SK-N-MC (cell line): Measurements from ENCODE around the gene BCR.

Source experiments
- DNase-seq: peaks from one replicate; pipeline ENCODE4 v3.0.0-alpha.2; 2011; ENCODE audit warnings: low read depth, low spot score
- H3K27ac ChIP-seq: fragments of 200-600 bp; sonication (generic); 2 replicates; pipeline ENCODE4 v1.5.1; 2016; ENCODE audit warnings: mixed run types
- H3K36me3 ChIP-seq: fragments of 200-600 bp; sonication (generic); 2 replicates; pipeline ENCODE4 v1.6.1; 2017; ENCODE audit warnings: antibody characterized with exemption, low read length, mixed read lengths; ENCODE audit not compliant: insufficient read depth
- H3K4me3 ChIP-seq: fragments of 200-600 bp; sonication (generic); 2 replicates; pipeline ENCODE4 v1.5.1; 2016
- H3K9ac ChIP-seq: fragments of 200-600 bp; sonication (generic); 2 replicates; pipeline ENCODE4 v1.8.0; 2017; ENCODE audit warnings: mixed run types, mixed read lengths; ENCODE audit not compliant: insufficient read length
- H3K9me3 ChIP-seq: fragments of 200-600 bp; sonication (generic); 2 replicates; pipeline ENCODE4 v1.6.1; 2017; ENCODE audit warnings: low read depth, mild to moderate bottlenecking, antibody characterized with exemption, low read length, moderate library complexity, mixed read lengths
- EZH2 ChIP-seq: fragments of 200-600 bp; sonication (generic); IDR thresholded peaks from one replicate; pipeline ENCODE4 v1.6.1; 2017; ENCODE audit warnings: antibody characterized with exemption
- FOXP2 ChIP-seq: optimal IDR thresholded peaks from 2 replicates; pipeline ENCODE3; 2011; ENCODE audit warnings: mild to moderate bottlenecking, moderate library complexity; ENCODE audit not compliant: insufficient read depth; ENCODE audit errors: extremely low read length, control extremely low read depth
- POLR2AphosphoS5 ChIP-seq: IDR thresholded peaks from 2 replicates; pipeline ENCODE4 v1.6.1; 2012; ENCODE audit warnings: mild to moderate bottlenecking, low read depth, low read length, borderline replicate concordance

Gene BCR

GRCh38 chr22:23193196-23193827 lies 13.0 kb downstream of the BCR start:
- H3K4me3 ChIP-seq: no peak overlapping the region
- DNase-seq: no peak
- no peak overlapping the region for H3K9ac ChIP-seq
- H3K36me3 ChIP-seq: no peaks in the 10 kb centered on the region; the same call in 1 of the 2 replicates
- no peak overlapping the region for H3K27ac ChIP-seq
- TF ChIP-seq POLR2AphosphoS5 (no peak), EZH2 (no peak), FOXP2 (no peak)
- H3K9me3 ChIP-seq: no peaks in the 10 kb centered on the region

GRCh38 chr22:23193882-23194281 lies 13.6 kb downstream of the BCR start:
- Histone ChIP-seq H3K9ac (no peak overlapping the region), H3K9me3 (no peaks in the 10 kb centered on the region), H3K36me3 (no peaks in the 10 kb centered on the region; the same call in 1 of the 2 replicates), H3K27ac (no peak overlapping the region), H3K4me3 (no peak overlapping the region)
- TF ChIP-seq POLR2AphosphoS5 (no peak), FOXP2 (no peak)
- no peak for DNase-seq

GRCh38 chr22:23196165-23196564 lies 15.9 kb downstream of the BCR start:
- Histone ChIP-seq H3K9ac (no peak overlapping the region), H3K9me3 (no peaks in the 10 kb centered on the region), H3K36me3 (no peaks in the 10 kb centered on the region; the same call in 1 of the 2 replicates), H3K4me3 (no peak overlapping the region), H3K27ac (no peak overlapping the region)
- no peak for TF ChIP-seq POLR2AphosphoS5
- no peak for TF ChIP-seq FOXP2
- TF ChIP-seq EZH2: no peak
- no peak for DNase-seq

GRCh38 chr22:23197836-23198235 lies 17.5 kb downstream of the BCR start:
- Histone ChIP-seq H3K36me3 (no peaks in the 10 kb centered on the region; the same call in 1 of the 2 replicates), H3K27ac (no peak overlapping the region), H3K9me3 (no peaks in the 10 kb centered on the region), H3K9ac (no peak overlapping the region), H3K4me3 (no peak overlapping the region)
- no peak for DNase-seq
- TF ChIP-seq FOXP2 (no peak), EZH2 (no peak), POLR2AphosphoS5 (no peak)

- no peak for DNase-seq
- Histone ChIP-seq H3K9ac (no peak overlapping the region), H3K36me3 (peaks cover 8% of the 10 kb centered on the region; the same call in 1 of the 2 replicates), H3K4me3 (no peak overlapping the region), H3K27ac (no peak overlapping the region), H3K9me3 (no peaks in the 10 kb centered on the region)
- TF ChIP-seq FOXP2 (no peak), EZH2 (no peak)
Measured at GRCh38 chr22:23199159-23199558, 18.9 kb downstream of the BCR start.

GRCh38 chr22:23200898-23201297 lies 20.6 kb downstream of the BCR start:
- no peak for TF ChIP-seq EZH2
- TF ChIP-seq FOXP2: no peak
- no peak for TF ChIP-seq POLR2AphosphoS5
- H3K9ac ChIP-seq: no peak overlapping the region
- no peak overlapping the region for H3K27ac ChIP-seq
- H3K36me3 ChIP-seq: peaks cover 11% of the 10 kb centered on the region; the same call in 1 of the 2 replicates
- no peaks in the 10 kb centered on the region for H3K9me3 ChIP-seq
- DNase-seq: no peak
- H3K4me3 ChIP-seq: no peak overlapping the region

GRCh38 chr22:23202812-23203451 lies 22.6 kb downstream of the BCR start:
- H3K4me3 ChIP-seq: no peak overlapping the region
- no peak for TF ChIP-seq FOXP2
- H3K27ac ChIP-seq: no peak overlapping the region

GRCh38 chr22:23203452-23204124 lies 23.3 kb downstream of the BCR start:
- no peak overlapping the region for H3K27ac ChIP-seq
- no peaks in the 10 kb centered on the region for H3K9me3 ChIP-seq
- no peak overlapping the region for H3K9ac ChIP-seq
- H3K4me3 ChIP-seq: no peak overlapping the region
- no peak for TF ChIP-seq POLR2AphosphoS5
- TF ChIP-seq EZH2: no peak
- no peak for TF ChIP-seq FOXP2
- no peak for DNase-seq
- peaks cover 12% of the 10 kb centered on the region; the same call in 1 of the 2 replicates for H3K36me3 ChIP-seq

More at GRCh38 chr22:23202812-23203451, 22.6 kb downstream of the BCR start:
- Histone ChIP-seq H3K9ac (no peak overlapping the region), H3K9me3 (no peaks in the 10 kb centered on the region), H3K36me3 (peaks cover 12% of the 10 kb centered on the region; the same call in 1 of the 2 replicates)
- DNase-seq: no peak
